ENCODE results near the gene R3HDM4.

R3HDM4 gene

DNA sequence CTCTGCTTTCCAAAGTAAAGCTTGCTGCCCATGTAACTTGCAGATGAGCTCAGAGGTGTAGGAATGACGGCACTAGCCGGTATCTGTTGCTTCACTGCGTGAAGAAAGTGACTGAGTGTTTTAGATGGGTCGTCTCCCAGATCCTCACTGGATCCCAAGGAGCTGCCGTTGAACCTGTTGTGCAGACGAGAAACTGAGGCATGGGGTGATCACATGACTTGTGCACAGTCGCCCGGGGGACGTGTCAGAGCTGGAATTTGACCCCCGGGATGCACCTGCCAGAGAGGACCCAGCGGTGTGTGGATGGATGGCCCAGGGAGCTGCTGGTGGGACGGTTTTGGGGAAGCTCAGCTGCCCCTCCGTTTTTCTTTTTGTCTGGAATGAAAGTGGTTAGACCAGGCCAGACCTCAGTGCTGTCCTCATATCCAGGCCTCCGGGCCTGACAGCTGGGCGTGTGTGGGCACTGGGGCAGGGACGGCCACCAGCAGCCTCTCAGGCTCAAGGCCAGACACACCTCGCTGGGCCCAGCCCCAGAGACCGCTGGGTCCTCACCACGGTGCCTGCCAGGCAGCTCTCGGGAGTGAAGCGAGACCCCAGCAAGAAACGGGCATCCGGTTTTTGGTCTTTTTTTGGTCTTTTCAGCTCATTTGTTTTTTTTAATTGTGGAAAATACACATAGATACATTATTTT, 25.4 kb upstream of the R3HDM4 start:
- H3K4me1 ChIP-seq (ENCODE audit: control insufficient read depth, insufficient read depth, low read length): no peaks in the 10 kb centered on the region
- no peak for DNase-seq (ENCODE audit: low read depth, low spot score)
- H3K27me3 ChIP-seq (ENCODE audit: control insufficient read depth, insufficient read depth, low read length): no peaks in the 10 kb centered on the region
- no peak overlapping the region for H3K27ac ChIP-seq (ENCODE audit: low read length)
- WGBS (ENCODE audit: insufficient coverage, insufficient read length): no CpG with 5 or more reads among the region's 23 CpGs
- no peaks in the 10 kb centered on the region for H3K9me3 ChIP-seq (ENCODE audit: control insufficient read depth, insufficient read depth, low read length)
- no peak overlapping the region; the same call in 1 of the 2 replicates for H3K4me3 ChIP-seq (ENCODE audit: low read length)
- H3K36me3 ChIP-seq (ENCODE audit: control insufficient read depth, insufficient read depth, low read length): peaks cover 9% of the 10 kb centered on the region; the same call in 1 of the 2 replicates

DNA sequence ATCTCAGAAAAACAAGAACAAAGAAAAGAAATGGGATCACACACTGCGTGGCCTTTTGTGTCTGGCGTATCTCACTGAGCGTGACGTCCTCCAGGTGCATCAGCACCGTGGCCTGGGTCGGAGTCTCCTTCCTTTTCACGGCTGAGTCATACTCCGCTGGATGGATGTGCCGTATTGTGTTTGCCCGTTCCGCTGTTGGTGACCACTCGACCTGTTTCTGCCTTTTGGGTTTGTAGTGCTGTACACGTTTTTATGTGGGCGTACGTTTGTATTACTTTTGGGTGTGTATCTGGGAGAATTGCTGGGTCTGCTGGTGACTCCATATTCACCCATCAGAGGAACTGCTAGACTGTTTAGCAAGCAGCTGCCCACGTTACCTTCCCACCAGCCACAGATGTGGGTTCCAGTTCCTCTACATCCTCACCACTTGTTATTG, 24.3 kb upstream of the R3HDM4 start:
- DNase-seq (ENCODE audit: low read depth, low spot score): no peak
- Histone ChIP-seq H3K9me3 (ENCODE audit: control insufficient read depth, insufficient read depth, low read length) (no peaks in the 10 kb centered on the region), H3K36me3 (ENCODE audit: control insufficient read depth, insufficient read depth, low read length) (peaks cover 7% of the 10 kb centered on the region; the same call in 1 of the 2 replicates), H3K4me1 (ENCODE audit: control insufficient read depth, insufficient read depth, low read length) (no peaks in the 10 kb centered on the region), H3K4me3 (ENCODE audit: low read length) (no peak overlapping the region), H3K27ac (ENCODE audit: low read length) (no peak overlapping the region), H3K27me3 (ENCODE audit: control insufficient read depth, insufficient read depth, low read length) (no peaks in the 10 kb centered on the region)
- no CpG with 5 or more reads among the region's 16 CpGs for WGBS (ENCODE audit: insufficient coverage, insufficient read length)

DNA sequence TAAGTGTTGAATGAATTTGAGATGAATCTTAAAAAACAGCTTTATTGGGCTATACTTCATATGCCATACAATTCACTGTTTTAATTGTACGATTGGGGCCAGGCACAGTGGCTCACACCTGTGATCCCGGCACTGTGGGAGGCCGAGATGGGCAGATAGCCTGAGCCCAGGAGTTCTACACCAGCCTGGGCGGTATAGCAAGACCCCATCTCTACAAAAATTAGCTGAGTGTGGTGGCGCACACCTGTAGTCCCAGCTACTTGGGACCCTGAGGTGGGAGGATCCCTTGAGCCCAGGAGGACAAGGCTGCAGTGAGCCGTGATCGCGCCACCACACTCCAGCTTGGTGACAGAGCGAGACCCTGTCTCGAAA, 23.1 kb upstream of the R3HDM4 start:
- WGBS (ENCODE audit: insufficient coverage, insufficient read length): no CpG with 5 or more reads among the region's 10 CpGs
- Histone ChIP-seq H3K4me3 (ENCODE audit: low read length) (no peak overlapping the region), H3K27ac (ENCODE audit: low read length) (no peak overlapping the region), H3K4me1 (ENCODE audit: control insufficient read depth, insufficient read depth, low read length) (no peaks in the 10 kb centered on the region), H3K27me3 (ENCODE audit: control insufficient read depth, insufficient read depth, low read length) (no peaks in the 10 kb centered on the region), H3K9me3 (ENCODE audit: control insufficient read depth, insufficient read depth, low read length) (no peaks in the 10 kb centered on the region), H3K36me3 (ENCODE audit: control insufficient read depth, insufficient read depth, low read length) (peaks cover 5% of the 10 kb centered on the region; the same call in 1 of the 2 replicates)
- DNase-seq (ENCODE audit: low read depth, low spot score): no peak

DNA sequence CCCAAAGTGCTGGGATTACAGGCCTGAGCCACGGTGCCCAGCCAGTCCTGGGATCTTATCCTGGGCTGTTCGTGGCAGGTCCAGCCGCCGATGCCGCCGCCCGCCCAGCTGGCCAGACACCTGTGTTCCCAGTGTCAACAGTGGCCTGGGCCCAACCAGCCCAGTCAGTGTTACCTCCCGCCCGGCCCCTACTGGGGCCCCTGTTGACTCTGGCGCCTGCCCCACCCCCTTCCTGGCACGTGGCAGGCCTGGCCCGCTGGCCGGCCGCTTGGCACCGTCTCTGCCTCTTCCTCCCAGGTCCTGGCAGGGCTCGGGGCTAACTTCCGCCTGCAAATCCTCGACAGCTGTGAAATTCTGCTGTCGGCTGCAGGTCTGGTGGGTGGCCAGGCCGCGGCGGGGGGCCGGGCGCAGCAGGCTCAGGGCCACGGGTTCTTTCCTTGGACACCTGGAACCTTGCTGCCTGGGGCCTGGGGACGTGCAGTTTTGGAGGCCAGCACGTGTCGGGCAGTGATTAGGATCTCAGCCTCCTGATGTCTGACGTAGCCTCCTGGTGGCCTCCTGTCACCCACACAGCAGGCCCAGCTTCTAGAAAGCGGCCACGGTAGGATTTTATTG, 22.0 kb upstream of the R3HDM4 start:
- no peak for DNase-seq (ENCODE audit: low read depth, low spot score)
- WGBS (ENCODE audit: insufficient coverage, insufficient read length): no CpG with 5 or more reads among the region's 31 CpGs

DNA sequence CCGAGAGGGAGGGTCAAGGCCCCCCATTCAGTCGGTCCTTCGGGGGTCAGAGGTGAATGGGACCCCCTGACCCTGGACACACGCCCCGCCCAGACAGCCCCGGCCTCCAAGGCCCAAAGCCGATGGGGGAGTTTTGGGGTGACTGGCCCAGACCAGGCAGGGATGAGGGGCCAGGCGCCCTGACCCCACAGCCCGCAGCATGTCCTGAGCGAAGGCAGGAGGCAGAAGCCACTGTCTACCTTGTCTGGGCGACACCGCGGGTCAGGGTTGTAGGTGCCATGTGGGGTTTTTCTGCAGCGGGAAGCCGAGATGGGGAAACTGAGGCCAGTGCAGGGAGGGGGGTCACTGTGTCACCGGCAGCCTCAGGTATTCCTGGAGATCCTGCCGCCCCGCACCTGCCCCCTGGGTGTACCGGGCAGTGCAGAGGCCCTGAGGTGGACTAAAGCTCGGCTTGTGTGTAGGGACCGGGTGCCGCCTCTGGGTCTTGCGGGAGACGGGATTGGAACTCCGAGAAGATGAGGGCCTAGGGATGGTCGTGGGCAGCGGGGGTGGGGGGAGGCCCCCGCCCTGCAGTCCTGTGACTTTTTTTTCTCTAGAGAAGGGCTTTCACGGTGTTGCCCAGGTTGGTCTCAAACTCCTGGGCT, 21.3 kb upstream of the R3HDM4 start:
- Histone ChIP-seq H3K4me3 (ENCODE audit: low read length) (no peak overlapping the region), H3K4me1 (ENCODE audit: control insufficient read depth, insufficient read depth, low read length) (no peaks in the 10 kb centered on the region), H3K27me3 (ENCODE audit: control insufficient read depth, insufficient read depth, low read length) (no peaks in the 10 kb centered on the region), H3K9me3 (ENCODE audit: control insufficient read depth, insufficient read depth, low read length) (no peaks in the 10 kb centered on the region), H3K36me3 (ENCODE audit: control insufficient read depth, insufficient read depth, low read length) (peaks cover 9% of the 10 kb centered on the region; the same call in 1 of the 2 replicates), H3K27ac (ENCODE audit: low read length) (no peak overlapping the region)
- WGBS (ENCODE audit: insufficient coverage, insufficient read length): no CpG with 5 or more reads among the region's 29 CpGs
- no peak for DNase-seq (ENCODE audit: low read depth, low spot score)

More for the DNA sequence above, 22.0 kb upstream of the R3HDM4 start:
- Histone ChIP-seq H3K9me3 (ENCODE audit: control insufficient read depth, insufficient read depth, low read length) (no peaks in the 10 kb centered on the region), H3K27ac (ENCODE audit: low read length) (no peak overlapping the region), H3K4me3 (ENCODE audit: low read length) (no peak overlapping the region), H3K27me3 (ENCODE audit: control insufficient read depth, insufficient read depth, low read length) (no peaks in the 10 kb centered on the region), H3K4me1 (ENCODE audit: control insufficient read depth, insufficient read depth, low read length) (no peaks in the 10 kb centered on the region), H3K36me3 (ENCODE audit: control insufficient read depth, insufficient read depth, low read length) (peaks cover 5% of the 10 kb centered on the region; the same call in 1 of the 2 replicates)

DNA sequence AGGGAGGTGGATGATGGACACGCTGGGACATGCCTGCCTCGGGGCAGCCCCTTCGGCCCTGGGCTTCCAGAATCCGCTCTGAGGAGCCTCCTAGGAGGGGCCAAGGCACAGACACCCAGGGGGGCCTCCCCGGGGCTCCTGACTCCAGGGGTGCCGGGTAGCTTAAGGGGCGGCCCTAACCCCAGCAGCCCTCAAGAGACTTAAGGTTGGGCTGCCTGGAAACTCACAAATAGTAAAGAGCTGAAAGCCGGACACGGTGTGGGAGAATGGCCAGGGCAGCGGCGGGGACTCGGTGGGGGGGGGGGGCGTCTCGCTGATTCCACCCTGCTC, 20.5 kb upstream of the R3HDM4 start:
- Histone ChIP-seq H3K27me3 (ENCODE audit: control insufficient read depth, insufficient read depth, low read length) (no peaks in the 10 kb centered on the region), H3K4me3 (ENCODE audit: low read length) (no peak overlapping the region), H3K36me3 (ENCODE audit: control insufficient read depth, insufficient read depth, low read length) (peaks cover 9% of the 10 kb centered on the region; the same call in 1 of the 2 replicates), H3K9me3 (ENCODE audit: control insufficient read depth, insufficient read depth, low read length) (no peaks in the 10 kb centered on the region), H3K4me1 (ENCODE audit: control insufficient read depth, insufficient read depth, low read length) (no peaks in the 10 kb centered on the region), H3K27ac (ENCODE audit: low read length) (no peak overlapping the region)
- no peak for DNase-seq (ENCODE audit: low read depth, low spot score)
- no CpG with 5 or more reads among the region's 14 CpGs for WGBS (ENCODE audit: insufficient coverage, insufficient read length)

DNA sequence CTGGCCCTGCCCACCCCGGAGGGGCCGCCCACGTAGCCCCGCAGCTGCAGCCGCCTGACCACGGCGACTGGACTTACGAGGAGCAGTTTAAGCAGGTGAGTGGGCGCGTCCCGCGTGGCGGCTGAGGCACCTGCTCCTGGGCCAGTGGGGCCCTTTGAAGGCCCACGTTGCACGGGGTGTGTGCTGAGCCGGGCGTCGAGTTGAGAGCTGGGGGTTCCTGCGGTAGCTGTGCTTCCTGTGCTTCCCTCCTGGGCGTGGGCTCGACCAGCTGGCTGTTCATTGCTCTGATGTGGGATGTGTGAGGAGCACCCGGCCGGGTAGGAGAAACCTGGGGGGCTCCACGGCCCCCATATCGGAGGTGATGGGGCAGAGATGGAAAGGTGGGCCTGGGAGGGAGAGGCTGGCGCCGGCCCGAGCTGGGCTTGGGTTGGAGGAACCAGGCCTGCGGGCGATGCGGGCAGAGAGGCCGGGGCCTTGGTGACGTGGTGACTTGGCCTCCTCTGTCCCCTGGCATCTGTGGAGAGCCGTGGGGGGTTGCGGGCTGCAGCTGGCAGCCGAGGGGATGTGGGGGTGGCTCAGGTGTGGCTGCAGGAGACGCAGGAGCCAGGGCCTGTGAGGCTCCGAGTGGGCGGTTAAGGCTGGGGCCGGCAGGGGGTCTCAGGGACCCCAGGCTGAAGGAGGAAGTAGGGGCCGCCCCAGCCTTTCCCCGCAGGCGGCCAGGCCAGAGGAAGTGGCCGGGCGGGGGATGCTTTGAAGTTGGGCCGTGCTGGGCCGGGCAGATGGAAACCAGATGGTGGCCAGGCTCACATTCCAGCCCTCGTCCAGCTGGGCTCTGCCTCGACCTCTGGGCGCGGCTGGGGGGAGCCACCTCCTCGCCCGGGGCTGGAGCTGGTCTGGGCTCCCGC, 19.9 kb upstream of the R3HDM4 start:
- Histone ChIP-seq H3K4me3 (ENCODE audit: low read length) (no peak overlapping the region), H3K4me1 (ENCODE audit: control insufficient read depth, insufficient read depth, low read length) (no peaks in the 10 kb centered on the region), H3K9me3 (ENCODE audit: control insufficient read depth, insufficient read depth, low read length) (no peaks in the 10 kb centered on the region), H3K27ac (ENCODE audit: low read length) (no peak overlapping the region), H3K36me3 (ENCODE audit: control insufficient read depth, insufficient read depth, low read length) (peaks cover 4% of the 10 kb centered on the region; the same call in 1 of the 2 replicates), H3K27me3 (ENCODE audit: control insufficient read depth, insufficient read depth, low read length) (no peaks in the 10 kb centered on the region)
- DNase-seq (ENCODE audit: low read depth, low spot score): no peak
- no CpG with 5 or more reads among the region's 54 CpGs for WGBS (ENCODE audit: insufficient coverage, insufficient read length)

DNA sequence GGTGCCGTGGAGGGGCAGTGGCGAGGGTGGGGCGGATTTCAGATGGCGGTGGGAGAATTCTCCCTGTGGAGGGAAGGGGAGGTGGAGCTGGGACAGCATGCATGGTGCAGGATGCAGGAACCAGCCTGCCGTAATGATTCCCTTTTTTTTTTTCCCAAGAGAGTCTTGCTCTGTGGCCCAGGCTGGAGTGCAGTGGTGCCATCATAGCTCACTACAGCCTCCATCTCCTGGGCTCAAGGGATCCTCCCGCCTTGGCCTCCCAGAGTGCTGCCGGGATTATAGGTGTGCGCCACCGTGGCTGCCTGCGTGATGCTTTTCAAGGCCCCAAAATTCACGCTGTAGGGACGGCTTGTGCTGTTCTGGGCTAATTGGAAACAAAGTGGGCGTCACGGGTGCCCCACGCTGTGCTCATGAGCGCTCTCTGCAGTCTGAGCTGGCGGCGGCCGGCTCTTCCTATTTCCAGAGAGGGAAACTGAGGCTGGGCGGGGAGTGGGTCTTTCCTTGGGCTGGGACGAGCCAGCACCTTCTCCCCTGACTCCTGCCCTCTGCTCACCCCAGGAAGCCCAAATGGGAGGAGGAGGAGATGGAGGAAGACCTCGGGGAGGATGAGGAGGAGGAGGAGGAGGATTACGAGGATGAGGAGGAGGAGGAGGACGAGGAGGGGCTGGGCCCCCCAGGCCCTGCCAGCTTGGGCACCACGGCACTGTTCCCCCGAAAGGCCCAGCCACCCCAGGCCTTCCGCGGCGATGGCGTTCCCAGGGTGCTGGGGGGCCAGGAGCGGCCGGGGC, 19.0 kb upstream of the R3HDM4 start:
- WGBS (ENCODE audit: insufficient coverage, insufficient read length): 100% methylated on average over 3 of the region's 32 CpGs
- no peak overlapping the region for H3K27ac ChIP-seq (ENCODE audit: low read length)
- H3K4me1 ChIP-seq (ENCODE audit: control insufficient read depth, insufficient read depth, low read length): no peaks in the 10 kb centered on the region
- no peak for DNase-seq (ENCODE audit: low read depth, low spot score)
- H3K27me3 ChIP-seq (ENCODE audit: control insufficient read depth, insufficient read depth, low read length): no peaks in the 10 kb centered on the region
- H3K4me3 ChIP-seq (ENCODE audit: low read length): no peak overlapping the region
- no peaks in the 10 kb centered on the region for H3K9me3 ChIP-seq (ENCODE audit: control insufficient read depth, insufficient read depth, low read length)
- peaks cover 4% of the 10 kb centered on the region; the same call in 1 of the 2 replicates for H3K36me3 ChIP-seq (ENCODE audit: control insufficient read depth, insufficient read depth, low read length)

DNA sequence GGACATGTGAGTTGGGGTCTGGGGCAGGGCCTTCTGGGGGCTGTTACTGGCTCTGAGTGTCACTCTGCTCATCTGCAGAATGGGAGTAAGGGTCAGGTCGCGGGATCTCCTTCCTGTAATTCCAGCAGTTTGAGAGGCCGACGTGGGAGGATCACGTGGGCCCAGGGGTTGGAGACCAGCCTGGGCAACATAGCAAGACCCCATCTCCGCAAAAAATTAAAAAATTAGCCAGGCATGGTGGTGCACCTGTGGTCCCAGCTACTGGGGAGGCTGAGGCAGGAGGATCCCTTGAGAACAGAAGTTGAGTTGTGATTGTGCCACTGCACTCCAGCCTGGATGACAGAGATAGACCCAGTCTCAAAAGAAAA, 16.9 kb upstream of the R3HDM4 start:
- no peaks in the 10 kb centered on the region for H3K9me3 ChIP-seq (ENCODE audit: control insufficient read depth, insufficient read depth, low read length)
- H3K4me1 ChIP-seq (ENCODE audit: control insufficient read depth, insufficient read depth, low read length): no peaks in the 10 kb centered on the region
- no peak overlapping the region for H3K27ac ChIP-seq (ENCODE audit: low read length)
- WGBS (ENCODE audit: insufficient coverage, insufficient read length): no CpG with 5 or more reads among the region's 6 CpGs
- no peaks in the 10 kb centered on the region for H3K27me3 ChIP-seq (ENCODE audit: control insufficient read depth, insufficient read depth, low read length)
- peaks cover 4% of the 10 kb centered on the region; the same call in 1 of the 2 replicates for H3K36me3 ChIP-seq (ENCODE audit: control insufficient read depth, insufficient read depth, low read length)
- no peak for DNase-seq (ENCODE audit: low read depth, low spot score)
- no peak overlapping the region for H3K4me3 ChIP-seq (ENCODE audit: low read length)
